ENCODE data around the gene VSTM1. TPM values are rescaled to one million over a fixed set of nuclear protein-coding genes. Genes with fewer than 3 reads are reported as not detected.
"Not testable (repeated sequence)": the region's sequence is repeated elsewhere in the genome, so short reads cannot be mapped to it uniquely, and the experiment has no call there.

VSTM1 gene
- polyA plus RNA-seq, 1 donor: not detected

- DNase-seq: no peak
Measured at GRCh38 chr19:54073829-54074228, 10.1 kb upstream of the VSTM1 start.

- no peak for DNase-seq
Measured at GRCh38 chr19:54069470-54069869, 5.8 kb upstream of the VSTM1 start.

GRCh38 chr19:54062643-54063042 lies 1.1 kb downstream of the VSTM1 start:
- DNase-seq: no peak

- no peak for DNase-seq
Measured at GRCh38 chr19:54047616-54048015, 16.1 kb downstream of the VSTM1 start.

GRCh38 chr19:54045771-54046170 lies 17.9 kb downstream of the VSTM1 start:
- no peak for DNase-seq

- DNase-seq: no peak
Measured at GRCh38 chr19:54042989-54043388, 20.7 kb downstream of the VSTM1 start.

- DNase-seq: no peak
Measured at GRCh38 chr19:54041969-54042606, 21.6 kb downstream of the VSTM1 start.

GRCh38 chr19:54040003-54040402 lies 23.7 kb downstream of the VSTM1 start:
- no peak for DNase-seq

- not testable (repeated sequence) for DNase-seq
Measured at GRCh38 chr19:54036542-54036941, 27.2 kb downstream of the VSTM1 start.

GRCh38 chr19:54035215-54036178 lies 28.2 kb downstream of the VSTM1 start:
- no peak for DNase-seq

- DNase-seq: no peak
Measured at GRCh38 chr19:54030895-54031586, 32.7 kb downstream of the VSTM1 start.

- DNase-seq: peak; percentile 55
Measured at GRCh38 chr19:54029930-54030490, 33.7 kb downstream of the VSTM1 start.

- DNase-seq: no peak
Measured at GRCh38 chr19:54029301-54029700, 34.4 kb downstream of the VSTM1 start.

GRCh38 chr19:54026656-54027055 lies 37.0 kb downstream of the VSTM1 start:
- DNase-seq: no peak

- DNase-seq: no peak
Measured at GRCh38 chr19:54024660-54025059, 39.0 kb downstream of the VSTM1 start.

GRCh38 chr19:54023191-54023590 lies 40.5 kb downstream of the VSTM1 start:
- no peak for DNase-seq

- no peak for DNase-seq
Measured at GRCh38 chr19:54021932-54022331, 41.8 kb downstream of the VSTM1 start.

GRCh38 chr19:54021363-54021762 lies 42.3 kb downstream of the VSTM1 start:
- DNase-seq: no peak

GRCh38 chr19:54017261-54017660 lies 46.4 kb downstream of the VSTM1 start:
- DNase-seq: no peak

- DNase-seq: peak; percentile 36
Measured at GRCh38 chr19:54014920-54015560, 48.7 kb downstream of the VSTM1 start.

- DNase-seq: no peak
Measured at GRCh38 chr19:54013866-54014265, 49.8 kb downstream of the VSTM1 start.
